ENCODE data around the gene TMEM179.

The TMEM179 gene

GRCh38 chr14:104634138-104634760 is 29.7 kb upstream of the TMEM179 start:
- H3K27me3 Mint-ChIP-seq: peaks cover 32 to 52% of the 10 kb centered on the region in 2 donors
- no peak overlapping the region for H3K4me3 Mint-ChIP-seq
- no peak for DNase-seq
- ATAC-seq (replicated peaks): no peak
- H3K9me3 Mint-ChIP-seq: no peaks in the 10 kb centered on the region
- no peaks in the 10 kb centered on the region for H3K4me1 Mint-ChIP-seq (ENCODE audit: low read depth in 2 of 2)
- H3K36me3 Mint-ChIP-seq (ENCODE audit: insufficient read depth): no peaks in the 10 kb centered on the region
- H3K27ac Mint-ChIP-seq: no peak overlapping the region

GRCh38 chr14:104633276-104634137 is 28.9 kb upstream of the TMEM179 start:
- Mint-ChIP-seq H3K4me1 (ENCODE audit: low read depth in 2 of 2) (no peaks in the 10 kb centered on the region), H3K27ac (no peak overlapping the region), H3K4me3 (no peak overlapping the region), H3K36me3 (ENCODE audit: insufficient read depth) (no peaks in the 10 kb centered on the region), H3K9me3 (no peaks in the 10 kb centered on the region), H3K27me3 (peaks cover 25 to 52% of the 10 kb centered on the region in 2 donors)
- no peak for DNase-seq
- no peak for ATAC-seq (replicated peaks)

- Mint-ChIP-seq H3K4me3 (no peak overlapping the region), H3K36me3 (ENCODE audit: insufficient read depth) (no peaks in the 10 kb centered on the region), H3K9me3 (no peaks in the 10 kb centered on the region), H3K27ac (no peak overlapping the region), H3K27me3 (peaks cover 26 to 52% of the 10 kb centered on the region in 2 donors), H3K4me1 (ENCODE audit: low read depth in 2 of 2) (no peaks in the 10 kb centered on the region)
- DNase-seq: no peak
- no peak for ATAC-seq (replicated peaks)
Observed at GRCh38 chr14:104632781-104633180, 28.2 kb upstream of the TMEM179 start.

GRCh38 chr14:104624939-104625338 is 20.4 kb upstream of the TMEM179 start:
- H3K27ac Mint-ChIP-seq: no peak overlapping the region
- peaks cover 46 to 68% of the 10 kb centered on the region in 2 donors for H3K27me3 Mint-ChIP-seq
- no peaks in the 10 kb centered on the region for H3K4me1 Mint-ChIP-seq (ENCODE audit: low read depth in 2 of 2)
- H3K9me3 Mint-ChIP-seq: peaks cover 0 to 3% of the 10 kb centered on the region in 2 donors
- no peak for DNase-seq
- ATAC-seq (replicated peaks): no peak
- H3K4me3 Mint-ChIP-seq: no peak overlapping the region
- H3K36me3 Mint-ChIP-seq (ENCODE audit: insufficient read depth): no peaks in the 10 kb centered on the region

- H3K27me3 Mint-ChIP-seq: peaks cover 56 to 80% of the 10 kb centered on the region in 2 donors
- H3K36me3 Mint-ChIP-seq (ENCODE audit: insufficient read depth): no peaks in the 10 kb centered on the region
- H3K9me3 Mint-ChIP-seq: no peaks in the 10 kb centered on the region
- H3K4me3 Mint-ChIP-seq: no peak overlapping the region
- no peak overlapping the region for H3K27ac Mint-ChIP-seq
- DNase-seq: no peak
- ATAC-seq (replicated peaks): no peak
- H3K4me1 Mint-ChIP-seq (ENCODE audit: low read depth in 2 of 2): no peaks in the 10 kb centered on the region
Observed at GRCh38 chr14:104614126-104614812, 9.7 kb upstream of the TMEM179 start.

GRCh38 chr14:104611881-104612280 is 7.3 kb upstream of the TMEM179 start:
- Mint-ChIP-seq H3K27me3 (peaks cover 47 to 77% of the 10 kb centered on the region in 2 donors), H3K4me1 (ENCODE audit: low read depth in 2 of 2) (no peaks in the 10 kb centered on the region), H3K9me3 (no peaks in the 10 kb centered on the region), H3K4me3 (no peak overlapping the region), H3K36me3 (ENCODE audit: insufficient read depth) (no peaks in the 10 kb centered on the region), H3K27ac (no peak overlapping the region)
- DNase-seq: no peak
- no peak for ATAC-seq (replicated peaks)

- ATAC-seq (replicated peaks) (no peak), DNase-seq (no peak)
- H3K9me3 Mint-ChIP-seq: no peaks in the 10 kb centered on the region
- peaks cover 43 to 78% of the 10 kb centered on the region in 2 donors for H3K27me3 Mint-ChIP-seq
- H3K27ac Mint-ChIP-seq: no peak overlapping the region
- H3K4me1 Mint-ChIP-seq (ENCODE audit: low read depth in 2 of 2): no peaks in the 10 kb centered on the region
- no peaks in the 10 kb centered on the region for H3K36me3 Mint-ChIP-seq (ENCODE audit: insufficient read depth)
- H3K4me3 Mint-ChIP-seq: no peak overlapping the region
Observed at GRCh38 chr14:104610749-104611310, 6.3 kb upstream of the TMEM179 start.

- Mint-ChIP-seq H3K27ac (no peak overlapping the region), H3K4me3 (no peak overlapping the region), H3K4me1 (ENCODE audit: low read depth in 2 of 2) (no peaks in the 10 kb centered on the region), H3K9me3 (no peaks in the 10 kb centered on the region), H3K27me3 (peaks cover 52 to 86% of the 10 kb centered on the region in 2 donors), H3K36me3 (ENCODE audit: insufficient read depth) (no peaks in the 10 kb centered on the region)
- ATAC-seq (replicated peaks) (no peak), DNase-seq (no peak)
Observed at GRCh38 chr14:104609666-104610065, 5.1 kb upstream of the TMEM179 start.

GRCh38 chr14:104603711-104604401 is 716 bp downstream of the TMEM179 start:
- Mint-ChIP-seq H3K4me3 (peak overlapping the region in 1 of 2 donors; percentile 6), H3K9me3 (no peaks in the 10 kb centered on the region), H3K4me1 (ENCODE audit: low read depth in 2 of 2) (peaks cover 0 to 7% of the 10 kb centered on the region in 2 donors), H3K27ac (no peak overlapping the region), H3K27me3 (peaks cover 53 to 91% of the 10 kb centered on the region in 2 donors), H3K36me3 (ENCODE audit: insufficient read depth) (no peaks in the 10 kb centered on the region)
- ATAC-seq (replicated peaks) (no peak), DNase-seq (no peak)

- no peak overlapping the region for H3K27ac Mint-ChIP-seq
Observed at GRCh38 chr14:104602933-104603325, 1.6 kb downstream of the TMEM179 start.

GRCh38 chr14:104602315-104602932 is 2.1 kb downstream of the TMEM179 start:
- no peak overlapping the region for H3K27ac Mint-ChIP-seq
- H3K4me3 Mint-ChIP-seq: no peak overlapping the region
- no peaks in the 10 kb centered on the region for H3K9me3 Mint-ChIP-seq
- no peaks in the 10 kb centered on the region for H3K36me3 Mint-ChIP-seq (ENCODE audit: insufficient read depth)
- peaks cover 0 to 7% of the 10 kb centered on the region in 2 donors for H3K4me1 Mint-ChIP-seq (ENCODE audit: low read depth in 2 of 2)
- DNase-seq: no peak
- no peak for ATAC-seq (replicated peaks)
- H3K27me3 Mint-ChIP-seq: peaks cover 51 to 89% of the 10 kb centered on the region in 2 donors

More at GRCh38 chr14:104602933-104603325, 1.6 kb downstream of the TMEM179 start:
- H3K27me3 Mint-ChIP-seq: peaks cover 51 to 89% of the 10 kb centered on the region in 2 donors
- H3K36me3 Mint-ChIP-seq (ENCODE audit: insufficient read depth): no peaks in the 10 kb centered on the region
- no peak overlapping the region for H3K4me3 Mint-ChIP-seq
- peaks cover 0 to 7% of the 10 kb centered on the region in 2 donors for H3K4me1 Mint-ChIP-seq (ENCODE audit: low read depth in 2 of 2)
- DNase-seq: no peak
- ATAC-seq (replicated peaks): no peak
- no peaks in the 10 kb centered on the region for H3K9me3 Mint-ChIP-seq

GRCh38 chr14:104601786-104602185 is 2.8 kb downstream of the TMEM179 start:
- no peak for ATAC-seq (replicated peaks)
- Mint-ChIP-seq H3K9me3 (no peaks in the 10 kb centered on the region), H3K27me3 (peaks cover 49 to 89% of the 10 kb centered on the region in 2 donors), H3K4me3 (no peak overlapping the region), H3K27ac (no peak overlapping the region), H3K36me3 (ENCODE audit: insufficient read depth) (no peaks in the 10 kb centered on the region), H3K4me1 (ENCODE audit: low read depth in 2 of 2) (peaks cover 0 to 7% of the 10 kb centered on the region in 2 donors)
- no peak for DNase-seq
